Prostate gland (tissue), 2 donors: Measurements from ENCODE around the gene CACNG5. TPM values are rescaled to one million over a fixed set of nuclear protein-coding genes. Genes with fewer than 3 reads are reported as not detected.
A peak's percentile ranks its signal among the peaks of the same experiment; 100 is the strongest.
"Not testable (repeated sequence)": the region's sequence is repeated elsewhere in the genome, so short reads cannot be mapped to it uniquely, and the experiment has no call there.

Experiments used
- DNase-seq: peaks from one replicate; pipeline ENCODE4 v3.0.0-alpha.2; 2019; ENCODE audit warnings: low spot score
- H3K27ac ChIP-seq, 2 donors: fragments of 200-600 bp; sonication (generic); 2 replicates each; pipeline ENCODE4 v1.5.1; 2017 to 2019
- H3K27me3 ChIP-seq: fragments of 200-600 bp; sonication (generic); replicated peaks from 2 replicates; pipeline ENCODE4 v1.5.1; 2019; ENCODE audit not compliant: insufficient read depth
- H3K36me3 ChIP-seq, 2 donors: fragments of 200-600 bp; sonication (generic); 1 replicate in 1 of 2; 2 replicates in 1 of 2; pipeline versions ENCODE4 v1.5.1 to v1.8.1; 2017 to 2019
- H3K4me1 ChIP-seq: fragments of 200-600 bp; sonication (generic); replicated peaks from 2 replicates; pipeline ENCODE4 v1.5.1; 2019
- H3K4me3 ChIP-seq, 2 donors: fragments of 200-600 bp; sonication (generic); 2 replicates each; pipeline ENCODE4 v1.5.1; 2017 to 2019
- H3K9me3 ChIP-seq: fragments of 200-600 bp; sonication (generic); 2 replicates; pipeline ENCODE4 v1.5.1; 2017
- CTCF ChIP-seq, 4 experiments: fragments of 200-600 bp in 2 of 4; fragments of 450-650 bp in 2 of 4; sonication (generic) in 2 of 4; IDR thresholded peaks; 1 replicate in 3 of 4; 2 replicates in 1 of 4; pipeline ENCODE4 v1.5.1; 2016 to 2019; ENCODE audit warnings: antibody characterized with exemption in 4 of 4, mild to moderate bottlenecking in 2 of 4, moderate library complexity in 2 of 4
- POLR2A ChIP-seq: fragments of 450-650 bp; IDR thresholded peaks from one replicate; pipeline ENCODE4 v1.6.1; 2016; ENCODE audit warnings: antibody characterized with exemption, mild to moderate bottlenecking
- POLR2AphosphoS5 ChIP-seq: sonication (generic); formaldehyde crosslinking; IDR thresholded peaks from one replicate; pipeline ENCODE4 v1.6.1; 2017; ENCODE audit warnings: antibody characterized with exemption
- WGBS: methylation state at CpG from one replicate; pipeline ENCODE4 v1.1.5; 2018; 5-methylcytosine and 5-hydroxymethylcytosine counted together
- intact Hi-C: fragments of 100-400 bp; cut with DNase I; formaldehyde crosslinking; loops from one replicate; pipeline ENCODE4 v1.14.2; 2022
- total RNA-seq, 2 donors: library from RNA; depleted of rRNA; stranded (reverse); fragments of >200 nt; gene quantifications; one replicate each; pipeline ENCODE4 v1.1.0, GENCODE V29; 2016

CACNG5 gene
- total RNA-seq, 2 donors from 2014 or later, result not detected

GRCh38 chr17:66893382-66893781, 58.5 kb downstream of the CACNG5 start:
- Histone ChIP-seq H3K27ac (no peak overlapping the region), H3K9me3 (no peaks in the 10 kb centered on the region), H3K4me3 (no peak overlapping the region), H3K36me3 (no peaks in the 10 kb centered on the region), H3K4me1 (no peaks in the 10 kb centered on the region), H3K27me3 (no peaks in the 10 kb centered on the region)
- WGBS, result 91% methylated on average over 6 of the region's 6 CpGs
- no peak for DNase-seq
- no peak for TF ChIP-seq CTCF (IDR thresholded peaks at IDR 0.05)
- no peak for TF ChIP-seq POLR2A
- TF ChIP-seq POLR2AphosphoS5, result no peak
- intact Hi-C loops, result no loop called here

- no peaks in the 10 kb centered on the region for H3K36me3 ChIP-seq
- DNase-seq, result no peak
- H3K4me1 ChIP-seq, result no peaks in the 10 kb centered on the region
- intact Hi-C loops, result no loop called here
- WGBS, result 78% methylated on average over 5 of the region's 5 CpGs
- no peaks in the 10 kb centered on the region for H3K27me3 ChIP-seq
- H3K9me3 ChIP-seq, result no peaks in the 10 kb centered on the region
- no peak overlapping the region for H3K4me3 ChIP-seq
- no peak overlapping the region for H3K27ac ChIP-seq
- TF ChIP-seq POLR2A, result no peak
- no peak for TF ChIP-seq CTCF (IDR thresholded peaks at IDR 0.05)
- TF ChIP-seq POLR2AphosphoS5, result no peak
Measured at GRCh38 chr17:66893863-66894262, 58.9 kb downstream of the CACNG5 start.

GRCh38 chr17:66897141-66897540, 62.2 kb downstream of the CACNG5 start:
- 74% methylated on average over 9 of the region's 9 CpGs for WGBS
- Histone ChIP-seq H3K36me3 (no peaks in the 10 kb centered on the region), H3K4me3 (no peak overlapping the region), H3K27me3 (no peaks in the 10 kb centered on the region), H3K4me1 (no peaks in the 10 kb centered on the region), H3K27ac (no peak overlapping the region), H3K9me3 (no peaks in the 10 kb centered on the region)
- no peak for DNase-seq
- intact Hi-C loops, result no loop called here
- TF ChIP-seq POLR2AphosphoS5, result no peak
- TF ChIP-seq POLR2A, result no peak
- TF ChIP-seq CTCF (IDR thresholded peaks at IDR 0.05), result no peak

- 90% methylated on average over 10 of the region's 10 CpGs for WGBS
- Histone ChIP-seq H3K4me1 (no peaks in the 10 kb centered on the region), H3K36me3 (no peaks in the 10 kb centered on the region), H3K4me3 (no peak overlapping the region), H3K27me3 (no peaks in the 10 kb centered on the region), H3K9me3 (no peaks in the 10 kb centered on the region), H3K27ac (no peak overlapping the region)
- DNase-seq, result no peak
- TF ChIP-seq POLR2AphosphoS5 (no peak), POLR2A (no peak)
- intact Hi-C loops, result no loop called here
Measured at GRCh38 chr17:66898536-66898935, 63.6 kb downstream of the CACNG5 start.

- intact Hi-C loops, result loop anchor here (10.0 kb wide), 1 partner anchor 696 kb away; no protein-coding TSS in a partner anchor
- Histone ChIP-seq H3K27me3 (no peaks in the 10 kb centered on the region), H3K36me3 (no peaks in the 10 kb centered on the region), H3K4me3 (no peak overlapping the region), H3K9me3 (no peaks in the 10 kb centered on the region), H3K27ac (no peak overlapping the region), H3K4me1 (peaks cover 4% of the 10 kb centered on the region)
- no peak for DNase-seq
- TF ChIP-seq POLR2AphosphoS5 (no peak), CTCF (IDR thresholded peaks at IDR 0.05) (peak in 3 of 4 experiments; percentile 28 to 44 (median 28)), POLR2A (no peak)
- 53% methylated on average over 9 of the region's 9 CpGs for WGBS
Measured at GRCh38 chr17:66900126-66901010, 65.5 kb downstream of the CACNG5 start.

- intact Hi-C loops, result loop anchor here (10.0 kb wide), 1 partner anchor 698 kb away; no protein-coding TSS in a partner anchor
- not testable (repeated sequence) for H3K4me3 ChIP-seq, DNase-seq, H3K36me3 ChIP-seq, H3K9me3 ChIP-seq, H3K27me3 ChIP-seq, H3K4me1 ChIP-seq, H3K27ac ChIP-seq
- WGBS, result 84% methylated on average over 6 of the region's 6 CpGs
Measured at GRCh38 chr17:66903296-66903695, 68.4 kb downstream of the CACNG5 start.
